ENCODE data around the gene CFTR.

The CFTR gene

DNA sequence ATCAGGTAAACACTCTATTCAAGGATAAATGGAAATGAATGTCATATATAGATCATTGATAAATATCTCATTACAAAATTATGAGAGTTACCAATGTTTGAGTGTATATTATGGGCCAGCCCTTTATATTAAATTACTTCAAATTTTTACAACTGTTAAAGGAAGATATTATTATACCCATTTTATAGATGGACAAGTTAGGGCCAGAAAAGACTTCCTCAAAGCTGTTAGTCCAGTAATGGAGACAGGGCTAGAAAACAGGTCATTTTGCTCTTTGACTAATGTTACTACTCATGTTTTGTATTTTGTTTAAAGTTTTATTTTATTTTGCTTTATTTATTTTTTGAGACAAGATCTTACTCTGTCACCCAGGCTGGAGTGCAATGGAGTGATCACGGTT lies 101.6 kb downstream of the CFTR start:
- Histone ChIP-seq H3K4me1 (ENCODE audit: control insufficient read depth, insufficient read depth, low read length, poor library complexity, severe bottlenecking) (peaks cover 8% of the 10 kb centered on the region), H3K4me3 (ENCODE audit: extremely low read depth, insufficient read depth, low read length, poor library complexity, severe bottlenecking) (no peak overlapping the region), H3K9me3 (ENCODE audit: control insufficient read depth, low read length) (no peaks in the 10 kb centered on the region), H3K27ac (ENCODE audit: low read depth, low read length, severe bottlenecking) (no peak overlapping the region), H3K36me3 (ENCODE audit: control insufficient read depth, insufficient read depth, low read length) (no peaks in the 10 kb centered on the region)
- no CpG with 5 or more reads among the region's 1 CpG for WGBS, 2 experiments (ENCODE audit: insufficient coverage in 2 of 2)

DNA sequence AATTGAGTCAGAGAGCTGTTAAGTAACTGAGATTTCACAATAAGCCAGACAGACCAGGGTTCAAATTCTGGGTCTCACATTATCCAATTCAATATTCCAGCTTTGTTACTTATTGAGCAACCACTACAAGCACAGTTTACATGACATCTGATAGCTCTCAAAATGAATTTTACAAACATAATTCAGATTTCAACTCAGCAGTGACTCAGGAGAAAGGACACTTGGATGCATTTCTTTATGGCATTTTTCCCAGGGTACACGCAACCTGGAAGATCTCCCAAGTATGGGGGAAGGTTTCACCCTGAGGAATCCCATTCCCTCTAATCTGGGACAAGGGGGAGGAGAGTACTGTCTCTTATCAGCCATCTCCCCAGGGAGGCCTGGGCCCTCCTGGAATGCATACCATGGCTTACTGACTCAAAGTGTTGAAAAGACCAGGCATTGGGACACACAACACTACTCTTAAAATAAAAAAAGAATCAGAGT lies 102.4 kb downstream of the CFTR start:
- peak overlapping the region; percentile 74 for H3K27ac ChIP-seq (ENCODE audit: low read depth, low read length, severe bottlenecking)
- H3K4me1 ChIP-seq (ENCODE audit: control insufficient read depth, insufficient read depth, low read length, poor library complexity, severe bottlenecking) = peaks cover 2% of the 10 kb centered on the region
- H3K36me3 ChIP-seq (ENCODE audit: control insufficient read depth, insufficient read depth, low read length) = no peaks in the 10 kb centered on the region
- WGBS, 2 experiments (ENCODE audit: insufficient coverage in 2 of 2) = no CpG with 5 or more reads among the region's 1 CpG
- no peaks in the 10 kb centered on the region for H3K9me3 ChIP-seq (ENCODE audit: control insufficient read depth, low read length)
- H3K4me3 ChIP-seq (ENCODE audit: extremely low read depth, insufficient read depth, low read length, poor library complexity, severe bottlenecking) = no peak overlapping the region

DNA sequence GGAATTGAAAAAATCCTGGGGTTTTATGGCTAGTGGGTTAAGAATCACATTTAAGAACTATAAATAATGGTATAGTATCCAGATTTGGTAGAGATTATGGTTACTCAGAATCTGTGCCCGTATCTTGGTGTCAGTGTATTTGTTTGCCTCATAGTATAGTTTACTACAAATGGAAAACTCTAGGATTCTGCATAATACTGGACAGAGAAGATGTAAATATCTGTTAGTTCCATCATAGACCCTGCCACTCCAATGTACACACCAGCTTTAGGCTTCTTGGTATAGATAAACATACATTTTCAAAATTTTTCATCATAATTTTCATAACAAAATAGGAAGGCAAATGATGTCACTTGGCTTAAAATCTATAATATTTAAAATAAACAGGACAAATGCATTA lies 108.1 kb downstream of the CFTR start:
- no CpG with 5 or more reads among the region's 1 CpG for WGBS, 2 experiments (ENCODE audit: insufficient coverage in 2 of 2)
- H3K4me3 ChIP-seq (ENCODE audit: extremely low read depth, insufficient read depth, low read length, poor library complexity, severe bottlenecking) = no peak overlapping the region
- no peaks in the 10 kb centered on the region for H3K9me3 ChIP-seq (ENCODE audit: control insufficient read depth, low read length)
- H3K27ac ChIP-seq (ENCODE audit: low read depth, low read length, severe bottlenecking) = no peak overlapping the region
- H3K4me1 ChIP-seq (ENCODE audit: control insufficient read depth, insufficient read depth, low read length, poor library complexity, severe bottlenecking) = no peaks in the 10 kb centered on the region
- no peaks in the 10 kb centered on the region for H3K36me3 ChIP-seq (ENCODE audit: control insufficient read depth, insufficient read depth, low read length)

DNA sequence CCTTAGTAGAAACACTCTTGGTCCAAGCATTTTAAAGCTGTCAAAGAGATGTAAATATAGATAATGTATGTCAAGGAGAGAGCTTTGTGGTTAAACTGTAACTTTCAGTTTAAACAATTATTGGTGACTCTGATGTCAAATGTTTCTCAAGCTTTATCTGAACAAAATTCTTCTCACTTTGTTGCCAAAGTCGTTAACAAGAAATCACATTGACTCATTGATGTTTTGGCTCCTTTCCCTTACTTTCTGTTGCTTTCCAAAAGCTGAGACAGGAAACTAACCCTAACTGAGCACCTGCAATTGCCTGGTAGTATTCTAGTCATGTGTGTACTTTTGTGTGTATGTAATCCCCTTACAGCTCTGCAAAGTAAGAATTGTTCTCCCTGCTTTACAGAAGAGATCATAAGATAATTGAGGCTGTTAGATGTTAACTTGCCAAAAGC lies 108.5 kb downstream of the CFTR start:
- H3K4me1 ChIP-seq (ENCODE audit: control insufficient read depth, insufficient read depth, low read length, poor library complexity, severe bottlenecking) = no peaks in the 10 kb centered on the region
- no peaks in the 10 kb centered on the region for H3K36me3 ChIP-seq (ENCODE audit: control insufficient read depth, insufficient read depth, low read length)
- H3K4me3 ChIP-seq (ENCODE audit: extremely low read depth, insufficient read depth, low read length, poor library complexity, severe bottlenecking) = no peak overlapping the region
- no peaks in the 10 kb centered on the region for H3K9me3 ChIP-seq (ENCODE audit: control insufficient read depth, low read length)
- no peak overlapping the region for H3K27ac ChIP-seq (ENCODE audit: low read depth, low read length, severe bottlenecking)
- WGBS, 2 experiments (ENCODE audit: insufficient coverage in 2 of 2) = 88% methylated on average over 1 of the region's 1 CpG; no CpG with 5 or more reads in 1 of the 2 experiments

DNA sequence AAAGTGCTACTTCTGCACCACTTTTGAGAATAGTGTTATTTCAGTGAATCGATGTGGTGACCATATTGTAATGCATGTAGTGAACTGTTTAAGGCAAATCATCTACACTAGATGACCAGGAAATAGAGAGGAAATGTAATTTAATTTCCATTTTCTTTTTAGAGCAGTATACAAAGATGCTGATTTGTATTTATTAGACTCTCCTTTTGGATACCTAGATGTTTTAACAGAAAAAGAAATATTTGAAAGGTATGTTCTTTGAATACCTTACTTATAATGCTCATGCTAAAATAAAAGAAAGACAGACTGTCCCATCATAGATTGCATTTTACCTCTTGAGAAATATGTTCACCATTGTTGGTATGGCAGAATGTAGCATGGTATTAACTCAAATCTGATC lies 110.4 kb downstream of the CFTR start:
- no peaks in the 10 kb centered on the region for H3K36me3 ChIP-seq (ENCODE audit: control insufficient read depth, insufficient read depth, low read length)
- whole genome bisulfite sequencing, 2 experiments (ENCODE audit: insufficient coverage in 2 of 2) = no CpG with 5 or more reads among the region's 1 CpG
- no peaks in the 10 kb centered on the region for H3K4me1 ChIP-seq (ENCODE audit: control insufficient read depth, insufficient read depth, low read length, poor library complexity, severe bottlenecking)
- H3K4me3 ChIP-seq (ENCODE audit: extremely low read depth, insufficient read depth, low read length, poor library complexity, severe bottlenecking) = no peak overlapping the region
- H3K27ac ChIP-seq (ENCODE audit: low read depth, low read length, severe bottlenecking) = no peak overlapping the region
- H3K9me3 ChIP-seq (ENCODE audit: control insufficient read depth, low read length) = no peaks in the 10 kb centered on the region

DNA sequence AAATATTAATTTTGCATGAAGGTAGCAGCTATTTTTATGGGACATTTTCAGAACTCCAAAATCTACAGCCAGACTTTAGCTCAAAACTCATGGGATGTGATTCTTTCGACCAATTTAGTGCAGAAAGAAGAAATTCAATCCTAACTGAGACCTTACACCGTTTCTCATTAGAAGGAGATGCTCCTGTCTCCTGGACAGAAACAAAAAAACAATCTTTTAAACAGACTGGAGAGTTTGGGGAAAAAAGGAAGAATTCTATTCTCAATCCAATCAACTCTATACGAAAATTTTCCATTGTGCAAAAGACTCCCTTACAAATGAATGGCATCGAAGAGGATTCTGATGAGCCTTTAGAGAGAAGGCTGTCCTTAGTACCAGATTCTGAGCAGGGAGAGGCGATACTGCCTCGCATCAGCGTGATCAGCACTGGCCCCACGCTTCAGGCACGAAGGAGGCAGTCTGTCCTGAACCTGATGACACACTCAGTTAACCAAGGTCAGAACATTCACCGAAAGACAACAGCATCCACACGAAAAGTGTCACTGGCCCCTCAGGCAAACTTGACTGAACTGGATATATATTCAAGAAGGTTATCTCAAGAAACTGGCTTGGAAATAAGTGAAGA lies 112.3 kb downstream of the CFTR start:
- Histone ChIP-seq H3K9me3 (ENCODE audit: control insufficient read depth, low read length) (no peaks in the 10 kb centered on the region), H3K36me3 (ENCODE audit: control insufficient read depth, insufficient read depth, low read length) (no peaks in the 10 kb centered on the region), H3K4me1 (ENCODE audit: control insufficient read depth, insufficient read depth, low read length, poor library complexity, severe bottlenecking) (no peaks in the 10 kb centered on the region), H3K27ac (ENCODE audit: low read depth, low read length, severe bottlenecking) (no peak overlapping the region), H3K4me3 (ENCODE audit: extremely low read depth, insufficient read depth, low read length, poor library complexity, severe bottlenecking) (no peak overlapping the region)
- WGBS, 2 experiments (ENCODE audit: insufficient coverage in 2 of 2) = 85 to 88% methylated on average over 7 to 8 of the region's 11 CpGs

DNA sequence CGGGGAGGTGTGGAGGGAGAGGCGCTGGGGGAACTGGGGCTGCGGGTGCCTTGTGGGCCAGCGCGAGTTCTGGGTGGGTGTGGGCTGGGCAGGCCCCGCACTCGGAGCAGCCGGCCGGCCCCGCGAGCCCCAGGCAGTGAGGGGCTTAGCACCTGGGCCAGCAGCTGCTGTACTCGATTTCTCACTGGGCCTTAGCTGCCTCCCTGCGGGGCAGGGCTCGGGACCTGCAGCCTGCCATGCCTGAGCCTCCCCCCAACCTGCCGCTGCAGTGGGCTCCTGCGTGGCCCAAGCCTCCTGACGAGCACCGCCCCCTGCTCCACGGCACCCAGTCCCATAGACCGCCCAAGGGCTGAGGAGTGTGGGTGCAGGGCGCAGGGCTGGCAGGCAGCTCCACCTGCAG lies 116.3 kb downstream of the CFTR start:
- 95 to 97% methylated on average over 15 to 19 of the region's 21 CpGs for WGBS, 2 experiments (ENCODE audit: insufficient coverage in 2 of 2)
- Histone ChIP-seq H3K27ac (ENCODE audit: low read depth, low read length, severe bottlenecking) (no peak overlapping the region), H3K9me3 (ENCODE audit: control insufficient read depth, low read length) (no peaks in the 10 kb centered on the region), H3K36me3 (ENCODE audit: control insufficient read depth, insufficient read depth, low read length) (no peaks in the 10 kb centered on the region), H3K4me3 (ENCODE audit: extremely low read depth, insufficient read depth, low read length, poor library complexity, severe bottlenecking) (no peak overlapping the region), H3K4me1 (ENCODE audit: control insufficient read depth, insufficient read depth, low read length, poor library complexity, severe bottlenecking) (no peaks in the 10 kb centered on the region)

DNA sequence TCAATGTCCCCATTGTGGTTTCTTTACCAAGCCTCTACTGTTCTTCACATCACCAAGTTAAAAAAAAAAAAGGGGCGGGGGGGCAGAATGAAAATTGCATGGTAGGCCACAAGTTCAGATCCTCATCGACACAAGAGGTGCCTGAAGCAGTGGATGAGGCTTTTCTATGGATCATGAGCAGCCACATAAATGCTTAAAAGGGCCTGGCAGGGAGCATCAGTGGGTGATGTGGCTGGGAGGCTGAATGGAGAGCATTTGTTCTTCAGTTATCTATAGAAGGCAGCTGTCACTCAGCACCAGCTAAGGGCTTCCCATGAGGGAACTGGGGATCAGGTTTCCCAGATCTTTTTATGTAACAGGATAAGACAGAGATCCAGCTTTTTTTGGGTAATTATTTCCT lies 117.9 kb downstream of the CFTR start:
- WGBS, 2 experiments (ENCODE audit: insufficient coverage in 2 of 2) = 50 to 65% methylated on average over 1 to 2 of the region's 2 CpGs
- Histone ChIP-seq H3K27ac (ENCODE audit: low read depth, low read length, severe bottlenecking) (no peak overlapping the region), H3K36me3 (ENCODE audit: control insufficient read depth, insufficient read depth, low read length) (no peaks in the 10 kb centered on the region), H3K4me1 (ENCODE audit: control insufficient read depth, insufficient read depth, low read length, poor library complexity, severe bottlenecking) (no peaks in the 10 kb centered on the region), H3K4me3 (ENCODE audit: extremely low read depth, insufficient read depth, low read length, poor library complexity, severe bottlenecking) (no peak overlapping the region), H3K9me3 (ENCODE audit: control insufficient read depth, low read length) (no peaks in the 10 kb centered on the region)

DNA sequence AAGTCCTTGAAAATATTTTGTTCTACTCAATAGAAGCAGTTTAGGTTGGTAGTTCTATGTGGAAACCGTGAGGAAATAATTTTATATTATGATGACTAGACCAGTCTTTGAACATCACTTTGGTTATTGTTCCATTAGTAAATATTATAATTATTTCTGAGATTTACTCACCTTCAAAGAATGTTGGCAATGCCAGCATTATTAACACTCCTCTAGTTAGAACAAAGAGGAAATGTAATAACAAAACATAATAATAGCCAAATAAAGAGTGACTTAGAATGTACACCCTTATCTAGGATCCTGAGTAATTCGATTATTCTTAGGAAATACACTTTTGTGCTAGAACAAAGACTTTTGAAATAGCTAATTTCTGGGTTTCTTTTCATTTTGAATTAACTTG lies 121.1 kb downstream of the CFTR start:
- no CpG with 5 or more reads among the region's 2 CpGs for WGBS, 2 experiments (ENCODE audit: insufficient coverage in 2 of 2)
- Histone ChIP-seq H3K4me3 (ENCODE audit: extremely low read depth, insufficient read depth, low read length, poor library complexity, severe bottlenecking) (no peak overlapping the region), H3K9me3 (ENCODE audit: control insufficient read depth, low read length) (no peaks in the 10 kb centered on the region), H3K36me3 (ENCODE audit: control insufficient read depth, insufficient read depth, low read length) (no peaks in the 10 kb centered on the region), H3K4me1 (ENCODE audit: control insufficient read depth, insufficient read depth, low read length, poor library complexity, severe bottlenecking) (no peaks in the 10 kb centered on the region), H3K27ac (ENCODE audit: low read depth, low read length, severe bottlenecking) (no peak overlapping the region)

DNA sequence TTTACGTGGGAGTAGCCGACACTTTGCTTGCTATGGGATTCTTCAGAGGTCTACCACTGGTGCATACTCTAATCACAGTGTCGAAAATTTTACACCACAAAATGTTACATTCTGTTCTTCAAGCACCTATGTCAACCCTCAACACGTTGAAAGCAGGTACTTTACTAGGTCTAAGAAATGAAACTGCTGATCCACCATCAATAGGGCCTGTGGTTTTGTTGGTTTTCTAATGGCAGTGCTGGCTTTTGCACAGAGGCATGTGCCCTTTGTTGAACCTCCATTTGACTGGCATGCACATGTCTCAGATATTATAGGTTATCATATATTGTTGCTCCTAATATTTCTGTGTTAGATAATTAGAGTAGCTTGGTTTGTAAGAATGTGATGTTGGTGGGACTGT lies 123.8 kb downstream of the CFTR start:
- no peak overlapping the region for H3K4me3 ChIP-seq (ENCODE audit: extremely low read depth, insufficient read depth, low read length, poor library complexity, severe bottlenecking)
- no peaks in the 10 kb centered on the region for H3K4me1 ChIP-seq (ENCODE audit: control insufficient read depth, insufficient read depth, low read length, poor library complexity, severe bottlenecking)
- H3K27ac ChIP-seq (ENCODE audit: low read depth, low read length, severe bottlenecking) = no peak overlapping the region
- 88 to 100% methylated on average over 2 to 4 of the region's 4 CpGs for WGBS, 2 experiments (ENCODE audit: insufficient coverage in 2 of 2)
- no peaks in the 10 kb centered on the region for H3K36me3 ChIP-seq (ENCODE audit: control insufficient read depth, insufficient read depth, low read length)
- H3K9me3 ChIP-seq (ENCODE audit: control insufficient read depth, low read length) = no peaks in the 10 kb centered on the region

DNA sequence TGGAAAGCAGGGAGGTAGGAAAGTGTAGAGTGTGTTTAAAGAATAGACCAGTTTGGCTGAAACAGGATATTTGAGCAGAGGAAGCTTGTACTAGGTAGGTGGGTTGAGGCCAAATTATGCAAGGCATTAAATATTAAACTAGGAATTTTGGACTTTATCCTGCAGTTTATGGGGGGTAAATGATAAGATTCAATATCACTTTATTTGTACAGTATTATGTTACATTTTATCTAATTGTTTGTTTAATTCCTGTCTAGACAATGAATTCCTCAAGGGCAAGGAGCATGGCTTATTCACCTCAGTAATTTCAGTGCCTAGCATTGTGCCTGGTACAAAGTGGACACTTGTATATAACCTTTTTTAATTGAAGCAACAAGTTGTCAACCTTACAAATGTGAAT lies 125.9 kb downstream of the CFTR start:
- Histone ChIP-seq H3K36me3 (ENCODE audit: control insufficient read depth, insufficient read depth, low read length) (no peaks in the 10 kb centered on the region), H3K9me3 (ENCODE audit: control insufficient read depth, low read length) (no peaks in the 10 kb centered on the region), H3K27ac (ENCODE audit: low read depth, low read length, severe bottlenecking) (no peak overlapping the region), H3K4me1 (ENCODE audit: control insufficient read depth, insufficient read depth, low read length, poor library complexity, severe bottlenecking) (no peaks in the 10 kb centered on the region), H3K4me3 (ENCODE audit: extremely low read depth, insufficient read depth, low read length, poor library complexity, severe bottlenecking) (no peak overlapping the region)

All from mesodermal cell (in vitro differentiated cells).